Activated CD8-positive, alpha-beta memory T cell treated with anti-CD3 and anti-CD28 coated beads for 36 hours (primary cell): ENCODE data around the gene SLC41A2. TPM values are rescaled to one million over a fixed set of nuclear protein-coding genes. Genes with fewer than 3 reads are reported as not detected.
"Not testable (repeated sequence)": the region's sequence is repeated elsewhere in the genome, so short reads cannot be mapped to it uniquely, and the experiment has no call there.

ENCODE experiments used
- CTCF ChIA-PET: fragments of 350-600 bp; sonication (Branson Sonifier 250); formaldehyde crosslinking; loops from one replicate; lab custom pipeline; 2021; ENCODE audit warnings: antibody characterized with exemption; lab: Charles Lee
- POLR2A ChIA-PET: fragments of 350-600 bp; sonication (Branson Sonifier 250); formaldehyde crosslinking; loops from one replicate; lab custom pipeline; 2021; ENCODE audit warnings: antibody characterized with exemption; lab: Charles Lee
- total RNA-seq, 2 experiments: library from RNA; stranded (reverse); gene quantifications; one replicate each; pipeline ENCODE4 v1.2.3, GENCODE V29; 2021

SLC41A2 gene
- 1 to 10 TPM; 7.3 to 8.3 TPM for total RNA-seq

- ChIA-PET CTCF (interaction anchor here (0.5 kb wide), 1 partner anchor 242 kb away, joined by 3 read pairs; no protein-coding TSS in a partner anchor), POLR2A (interaction anchor here (1.4 kb wide), 1 partner anchor 33 kb away, joined by 3 read pairs; no protein-coding TSS in a partner anchor)
These were observed at the start of gene SLC41A2 for GRCh38 chr12:104958001-104958804. TSS of gene SLC41A2 (minus strand) at chr12:104958290. CDS start at chr12:104928527, 29,763 bp downstream.

GRCh38 chr12:105001476-105001875, 43.4 kb upstream of the SLC41A2 start:
- POLR2A ChIA-PET, result interaction anchor here (0.6 kb wide), 2 partner anchors 83 to 530 kb away, joined by 3 read pairs; no protein-coding TSS in a partner anchor
- CTCF ChIA-PET, result no interaction called here

- ChIA-PET CTCF (no interaction called here), POLR2A (no interaction called here)
These were observed 41.2 kb upstream of the SLC41A2 start for GRCh38 chr12:104999347-104999685.

- CTCF ChIA-PET, result no interaction called here
- POLR2A ChIA-PET, result no interaction called here
These were observed 40.6 kb upstream of the SLC41A2 start for GRCh38 chr12:104998423-104999346.

- ChIA-PET CTCF (no interaction called here), POLR2A (no interaction called here)
These were observed 39.5 kb upstream of the SLC41A2 start for GRCh38 chr12:104997541-104997940.

- ChIA-PET POLR2A (no interaction called here), CTCF (interaction anchor here (1.0 kb wide), 1 partner anchor 34 kb away, joined by 3 read pairs; no protein-coding TSS in a partner anchor)
These were observed 36.2 kb upstream of the SLC41A2 start for GRCh38 chr12:104994336-104994735.

GRCh38 chr12:104991565-104992128, 33.6 kb upstream of the SLC41A2 start:
- POLR2A ChIA-PET, result no interaction called here
- CTCF ChIA-PET, result no interaction called here

GRCh38 chr12:104990950-104991349, 32.9 kb upstream of the SLC41A2 start:
- ChIA-PET POLR2A (interaction anchor here (1.0 kb wide), 1 partner anchor 32 kb away, joined by 3 read pairs; no protein-coding TSS in a partner anchor), CTCF (no interaction called here)

GRCh38 chr12:104986022-104986941, 28.2 kb upstream of the SLC41A2 start, which contains the start of gene NOPCHAP1:
TSS of gene NOPCHAP1 (plus strand) at chr12:104986316. CDS start at chr12:104986353, 37 bp downstream.
- CTCF ChIA-PET, result interaction anchor here (0.8 to 1.1 kb wide), 3 partner anchors 27 to 604 kb away, joined by 3 read pairs; no protein-coding TSS in a partner anchor
- POLR2A ChIA-PET, result no interaction called here

- POLR2A ChIA-PET, result no interaction called here
These were observed 27.1 kb upstream of the SLC41A2 start for GRCh38 chr12:104985206-104985605.

GRCh38 chr12:104977688-104978087, 19.6 kb upstream of the SLC41A2 start:
- CTCF ChIA-PET, result interaction anchor here (1.1 kb wide), 1 partner anchor 268 kb away, joined by 3 read pairs; no protein-coding TSS in a partner anchor
- POLR2A ChIA-PET, result not testable (repeated sequence)

More at GRCh38 chr12:104985206-104985605, 27.1 kb upstream of the SLC41A2 start:
- CTCF ChIA-PET, result no interaction called here

- CTCF ChIA-PET, result no interaction called here
- POLR2A ChIA-PET, result no interaction called here
These were observed 18.6 kb upstream of the SLC41A2 start for GRCh38 chr12:104976703-104977102.

- ChIA-PET CTCF (no interaction called here), POLR2A (no interaction called here)
These were observed 17.7 kb upstream of the SLC41A2 start for GRCh38 chr12:104975587-104976343.

GRCh38 chr12:104974626-104975290, 16.7 kb upstream of the SLC41A2 start:
- POLR2A ChIA-PET, result no interaction called here
- CTCF ChIA-PET, result no interaction called here

GRCh38 chr12:104973250-104973649, 15.2 kb upstream of the SLC41A2 start:
- CTCF ChIA-PET, result no interaction called here

GRCh38 chr12:104971306-104971705, 13.2 kb upstream of the SLC41A2 start:
- ChIA-PET POLR2A (no interaction called here), CTCF (no interaction called here)

More at GRCh38 chr12:104973250-104973649, 15.2 kb upstream of the SLC41A2 start:
- POLR2A ChIA-PET, result no interaction called here

- ChIA-PET POLR2A (no interaction called here), CTCF (interaction anchor here (0.6 kb wide), 1 partner anchor 26 kb away, joined by 3 read pairs; no protein-coding TSS in a partner anchor)
These were observed 11.3 kb upstream of the SLC41A2 start for GRCh38 chr12:104969343-104969742.
